ENCODE results near the gene ATF6B.

ATF6B gene

DNA sequence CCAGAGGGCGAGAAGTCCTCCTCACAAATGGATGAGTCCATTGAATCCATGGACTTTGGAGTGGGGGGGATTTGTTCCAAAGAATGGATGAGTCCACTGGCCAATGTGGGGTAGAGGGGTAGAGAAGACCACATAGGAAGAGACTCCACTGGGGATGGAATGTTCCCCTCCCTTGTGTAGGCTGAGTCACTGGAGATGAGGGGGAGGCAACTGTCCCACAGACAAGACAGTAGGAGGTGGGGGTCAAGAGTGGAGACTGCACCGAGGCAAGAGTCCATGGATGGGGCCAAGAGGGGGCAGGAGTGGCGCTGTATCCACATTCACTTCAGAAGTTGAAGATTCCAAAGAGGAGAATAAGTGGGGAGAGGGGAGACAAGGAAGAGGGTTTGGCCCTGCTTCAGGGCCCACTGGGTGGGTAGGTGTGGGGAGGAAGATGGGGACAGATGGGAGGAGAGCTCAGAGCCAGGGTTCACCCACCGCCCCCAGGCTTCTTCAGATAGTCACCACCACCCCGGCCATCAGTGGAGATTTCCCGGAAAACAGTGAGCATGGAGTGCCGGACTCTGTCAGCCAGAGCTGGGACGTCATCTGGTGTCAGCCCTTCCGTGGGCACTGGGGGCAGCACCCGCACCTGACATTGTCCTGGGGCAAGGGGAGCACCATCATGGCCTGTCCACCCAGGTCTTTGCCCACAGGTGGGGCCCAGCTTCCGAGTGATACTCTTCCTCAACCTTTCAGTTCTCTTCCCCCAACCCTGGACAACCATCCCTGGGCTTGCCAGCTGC is 41.0 kb upstream of the ATF6B start:
- no peak for FAIRE-seq
- no peak for DNase-seq (ENCODE audit: insufficient read length)
- TF ChIP-seq TAF1 (IDR thresholded peaks at IDR 0.05; ENCODE audit: borderline replicate concordance, low read depth, low read length) (no peak), POLR2AphosphoS5 (IDR thresholded peaks at IDR 0.05; ENCODE audit: low read depth, low read length) (no peak), POLR2A (IDR thresholded peaks at IDR 0.05; ENCODE audit: low read depth, low read length) (no peak)

DNA sequence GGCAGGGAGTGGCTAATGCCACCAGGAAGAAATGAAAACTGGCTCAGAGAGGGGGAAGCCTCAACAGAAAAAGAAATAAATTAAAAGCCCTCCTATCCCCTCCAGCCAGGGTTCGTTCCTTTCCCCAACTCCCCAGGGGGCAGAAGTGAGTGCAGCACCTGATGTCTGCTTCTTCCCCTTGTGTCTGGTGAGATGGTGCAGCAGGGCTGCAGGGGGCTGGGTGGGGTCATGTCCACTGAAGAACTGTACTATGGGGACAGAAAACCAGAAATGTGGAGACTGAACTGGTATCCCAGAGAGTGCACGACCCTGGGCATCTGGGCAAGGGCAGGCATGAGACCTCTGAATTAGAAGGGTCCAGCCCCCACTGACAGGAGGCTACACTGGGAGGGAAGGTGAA is 40.3 kb upstream of the ATF6B start:
- TF ChIP-seq POLR2AphosphoS5 (IDR thresholded peaks at IDR 0.05; ENCODE audit: low read depth, low read length) = no peak
- no peak for FAIRE-seq
- DNase-seq (ENCODE audit: insufficient read length) = no peak

DNA sequence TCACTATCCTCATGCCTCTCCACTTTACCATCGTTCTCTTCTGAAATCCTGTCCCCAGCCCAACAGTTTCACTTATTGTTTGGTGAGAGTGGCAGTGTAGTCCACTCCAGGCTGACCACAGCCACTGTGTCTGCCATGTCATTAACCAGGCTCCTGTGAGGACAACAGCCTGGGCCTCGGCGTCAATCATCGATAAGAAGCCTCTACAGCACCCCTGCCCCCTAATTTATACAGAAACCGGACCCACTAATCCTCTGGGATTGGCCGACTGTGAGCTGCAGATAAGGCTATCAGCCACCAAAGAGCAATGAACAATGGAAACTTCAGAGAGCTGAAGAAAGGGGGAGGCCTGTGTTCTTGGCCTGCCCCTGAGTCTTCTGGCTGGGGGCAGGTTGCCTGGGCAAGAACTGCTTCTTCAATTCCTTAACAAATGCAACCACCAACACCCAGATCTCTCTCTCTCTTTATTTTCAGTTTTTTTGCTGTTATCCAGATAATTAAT is 39.8 kb upstream of the ATF6B start:
- no peak for TF ChIP-seq POLR2A (IDR thresholded peaks at IDR 0.05; ENCODE audit: low read depth, low read length)
- TF ChIP-seq TAF1 (IDR thresholded peaks at IDR 0.05; ENCODE audit: borderline replicate concordance, low read depth, low read length) = no peak
- no peak for TF ChIP-seq POLR2AphosphoS5 (IDR thresholded peaks at IDR 0.05; ENCODE audit: low read depth, low read length)
- FAIRE-seq (no peak), DNase-seq (ENCODE audit: insufficient read length) (no peak)

DNA sequence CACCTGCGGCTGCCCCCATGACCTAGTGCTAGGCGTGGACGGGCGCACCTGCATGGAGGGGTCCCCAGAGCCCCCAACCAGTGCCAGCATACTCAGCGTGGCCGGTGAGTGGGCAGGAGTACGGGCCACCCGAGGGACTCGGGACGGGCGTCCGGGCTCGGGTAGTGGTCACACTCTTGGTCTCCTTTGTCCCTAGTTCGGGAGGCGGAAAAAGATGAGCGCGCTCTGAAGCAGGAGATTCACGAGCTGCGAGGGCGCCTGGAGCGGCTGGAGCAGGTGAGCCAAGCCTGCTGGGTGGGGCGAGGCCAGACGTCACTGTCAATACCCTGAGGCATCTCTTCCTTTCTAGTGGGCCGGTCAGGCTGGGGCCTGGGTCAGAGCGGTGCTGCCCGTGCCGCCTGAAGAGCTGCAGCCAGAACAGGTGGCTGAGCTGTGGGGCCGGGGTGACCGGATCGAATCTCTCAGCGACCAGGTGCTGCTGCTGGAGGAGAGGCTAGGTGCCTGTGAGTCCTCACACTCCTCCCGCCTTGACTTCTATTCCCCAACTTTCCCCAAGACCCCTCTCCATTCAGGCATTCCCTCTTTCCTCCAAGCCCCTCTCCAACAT is 39.2 kb upstream of the ATF6B start:
- TF ChIP-seq TAF1 (IDR thresholded peaks at IDR 0.05; ENCODE audit: borderline replicate concordance, low read depth, low read length) = no peak
- FAIRE-seq = no peak

DNA sequence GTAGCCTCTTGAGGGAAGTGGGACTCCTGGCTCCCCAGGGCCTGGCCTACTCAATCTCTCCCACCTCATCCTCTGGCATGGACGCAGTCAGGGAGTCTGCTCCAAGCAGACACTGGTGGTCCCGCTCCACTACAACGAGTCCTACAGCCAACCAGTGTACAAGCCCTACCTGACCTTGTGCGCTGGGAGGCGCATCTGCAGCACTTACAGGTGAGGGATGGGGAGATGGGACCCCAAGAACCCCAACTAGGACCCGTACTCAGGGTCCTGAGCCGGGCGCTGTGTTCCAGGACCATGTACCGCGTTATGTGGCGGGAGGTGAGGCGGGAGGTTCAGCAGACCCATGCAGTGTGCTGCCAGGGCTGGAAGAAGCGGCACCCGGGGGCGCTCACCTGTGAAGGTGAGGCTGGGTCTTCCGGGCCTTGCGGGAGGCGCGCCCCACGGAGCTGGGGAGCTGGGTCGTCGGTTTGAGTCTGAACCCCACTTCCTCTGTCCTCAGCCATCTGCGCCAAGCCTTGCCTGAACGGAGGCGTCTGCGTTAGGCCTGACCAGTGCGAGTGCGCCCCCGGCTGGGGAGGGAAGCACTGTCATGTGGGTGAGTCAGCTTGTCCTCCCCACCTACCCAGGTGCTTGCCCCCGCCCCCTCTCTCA is 38.5 kb upstream of the ATF6B start:
- TF ChIP-seq TAF1 (IDR thresholded peaks at IDR 0.05; ENCODE audit: borderline replicate concordance, low read depth, low read length) (no peak), POLR2AphosphoS5 (IDR thresholded peaks at IDR 0.05; ENCODE audit: low read depth, low read length) (no peak), POLR2A (IDR thresholded peaks at IDR 0.05; ENCODE audit: low read depth, low read length) (no peak)
- FAIRE-seq = no peak
- DNase-seq (ENCODE audit: insufficient read length) = no peak

More for the DNA sequence above, 39.2 kb upstream of the ATF6B start:
- no peak for DNase-seq (ENCODE audit: insufficient read length)

DNA sequence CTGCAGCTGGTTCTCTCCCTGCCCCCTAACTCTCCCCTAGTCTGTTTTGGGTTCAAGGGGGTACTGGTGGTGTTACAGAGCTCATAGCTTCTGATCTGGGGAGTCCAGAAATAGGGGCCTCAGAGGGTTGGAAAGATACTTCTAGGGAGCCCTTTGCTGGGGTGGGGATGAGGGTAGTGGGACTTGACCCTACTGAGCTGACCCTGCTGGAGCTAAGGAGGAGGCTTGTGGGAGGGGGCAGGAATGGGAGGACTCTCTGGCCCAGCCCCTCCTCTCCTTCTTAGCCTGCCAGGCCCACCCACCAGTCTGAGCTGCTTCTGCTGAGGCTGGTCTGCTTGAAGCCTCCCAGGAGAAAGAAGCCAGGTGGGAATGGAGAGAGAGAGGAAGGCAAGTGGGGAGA is 36.2 kb upstream of the ATF6B start, which contains the start of gene EGFL8:
Gene EGFL8 (plus strand): TSS at position 301 of the 400 bp plus-strand sequence. CDS start 1,571 bp downstream, outside the sequence.
- TF ChIP-seq POLR2AphosphoS5 (IDR thresholded peaks at IDR 0.05; ENCODE audit: low read depth, low read length) (no peak), POLR2A (IDR thresholded peaks at IDR 0.05; ENCODE audit: low read depth, low read length) (no peak), TAF1 (IDR thresholded peaks at IDR 0.05; ENCODE audit: borderline replicate concordance, low read depth, low read length) (no peak)
- FAIRE-seq (no peak), DNase-seq (ENCODE audit: insufficient read length) (no peak)

DNA sequence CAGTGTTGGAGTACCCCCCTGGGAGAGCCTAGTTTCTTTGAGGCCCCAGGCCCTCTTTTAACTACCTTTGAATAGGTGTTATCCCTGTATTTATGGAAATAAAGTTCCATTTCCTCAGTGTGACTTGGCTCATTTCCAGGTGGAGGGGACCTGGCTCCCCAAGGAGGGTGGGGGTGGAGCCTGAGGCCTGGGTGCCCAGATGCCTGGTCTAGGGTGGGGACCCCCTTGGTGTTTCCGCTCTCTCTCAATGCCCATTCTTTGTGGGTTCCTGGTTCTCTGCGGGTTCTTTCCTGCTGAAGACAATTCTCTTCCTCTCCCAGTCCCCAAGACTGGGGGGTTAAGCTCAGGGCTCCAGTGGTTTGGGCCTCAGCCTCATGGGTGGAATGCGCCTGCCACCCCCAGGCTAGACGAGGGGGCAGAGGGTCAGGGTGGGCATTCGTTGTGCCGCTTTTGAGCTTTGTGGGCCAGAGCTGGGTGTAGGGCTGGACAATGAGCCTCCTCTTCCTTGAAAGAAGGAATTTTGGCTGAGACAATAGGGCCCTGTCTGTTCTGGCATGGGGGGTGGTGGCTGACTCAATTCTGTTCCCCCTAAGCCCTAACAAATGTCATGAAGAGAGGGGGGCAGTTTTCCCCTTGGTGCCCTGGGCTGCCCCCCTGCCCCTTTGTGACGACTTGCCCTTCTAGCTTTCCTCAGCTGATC is 35.7 kb upstream of the ATF6B start:
- TF ChIP-seq POLR2AphosphoS5 (IDR thresholded peaks at IDR 0.05; ENCODE audit: low read depth, low read length) (no peak), POLR2A (IDR thresholded peaks at IDR 0.05; ENCODE audit: low read depth, low read length) (no peak), TAF1 (IDR thresholded peaks at IDR 0.05; ENCODE audit: borderline replicate concordance, low read depth, low read length) (no peak)
- FAIRE-seq (no peak), DNase-seq (ENCODE audit: insufficient read length) (no peak)

DNA sequence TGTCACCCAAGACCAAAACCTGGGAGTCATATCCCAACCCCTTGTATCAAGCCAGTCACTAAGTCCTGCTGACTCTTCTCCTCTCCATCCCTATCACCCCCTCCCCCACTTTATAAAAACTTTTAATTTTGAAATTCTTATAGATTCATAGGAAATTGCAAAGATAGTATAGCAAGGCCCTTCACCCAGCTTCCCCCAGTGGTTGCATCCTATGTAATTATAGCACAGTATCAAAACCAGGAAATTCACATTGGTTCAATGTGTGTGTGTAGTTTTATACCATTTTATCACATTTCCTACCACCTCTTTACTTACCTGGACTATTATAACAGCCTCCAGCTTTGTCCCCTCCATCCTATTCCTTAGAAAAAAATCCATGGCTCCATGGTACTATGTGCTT is 30.0 kb upstream of the ATF6B start:
- no peak for TF ChIP-seq TAF1 (IDR thresholded peaks at IDR 0.05; ENCODE audit: borderline replicate concordance, low read depth, low read length)
- TF ChIP-seq POLR2A (IDR thresholded peaks at IDR 0.05; ENCODE audit: low read depth, low read length) = no peak
- no peak for TF ChIP-seq POLR2AphosphoS5 (IDR thresholded peaks at IDR 0.05; ENCODE audit: low read depth, low read length)
- FAIRE-seq (no peak), DNase-seq (ENCODE audit: insufficient read length) (no peak)

DNA sequence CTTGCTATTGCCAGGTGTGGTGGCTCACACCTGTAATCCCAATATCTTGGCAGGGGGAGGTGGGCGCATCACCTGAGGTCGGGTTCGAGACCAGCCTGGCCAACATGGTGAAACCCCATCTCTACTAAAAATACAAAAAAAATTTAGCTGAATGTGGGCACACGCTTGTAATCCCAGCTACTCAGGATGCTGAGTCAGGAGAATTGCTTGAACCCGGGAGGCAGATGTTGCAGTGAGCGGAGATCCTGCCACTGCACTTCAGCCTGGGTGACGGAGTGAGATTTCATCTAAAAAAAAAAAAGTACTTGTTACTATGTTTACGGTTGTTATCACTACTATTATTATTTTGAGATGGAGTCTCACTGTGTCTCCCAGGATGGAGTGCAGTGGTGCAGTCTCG is 28.8 kb upstream of the ATF6B start:
- DNase-seq (ENCODE audit: insufficient read length) (no peak), FAIRE-seq (no peak)
- TF ChIP-seq POLR2AphosphoS5 (IDR thresholded peaks at IDR 0.05; ENCODE audit: low read depth, low read length) = no peak
- TF ChIP-seq TAF1 (IDR thresholded peaks at IDR 0.05; ENCODE audit: borderline replicate concordance, low read depth, low read length) = no peak
- no peak for TF ChIP-seq POLR2A (IDR thresholded peaks at IDR 0.05; ENCODE audit: low read depth, low read length)

DNA sequence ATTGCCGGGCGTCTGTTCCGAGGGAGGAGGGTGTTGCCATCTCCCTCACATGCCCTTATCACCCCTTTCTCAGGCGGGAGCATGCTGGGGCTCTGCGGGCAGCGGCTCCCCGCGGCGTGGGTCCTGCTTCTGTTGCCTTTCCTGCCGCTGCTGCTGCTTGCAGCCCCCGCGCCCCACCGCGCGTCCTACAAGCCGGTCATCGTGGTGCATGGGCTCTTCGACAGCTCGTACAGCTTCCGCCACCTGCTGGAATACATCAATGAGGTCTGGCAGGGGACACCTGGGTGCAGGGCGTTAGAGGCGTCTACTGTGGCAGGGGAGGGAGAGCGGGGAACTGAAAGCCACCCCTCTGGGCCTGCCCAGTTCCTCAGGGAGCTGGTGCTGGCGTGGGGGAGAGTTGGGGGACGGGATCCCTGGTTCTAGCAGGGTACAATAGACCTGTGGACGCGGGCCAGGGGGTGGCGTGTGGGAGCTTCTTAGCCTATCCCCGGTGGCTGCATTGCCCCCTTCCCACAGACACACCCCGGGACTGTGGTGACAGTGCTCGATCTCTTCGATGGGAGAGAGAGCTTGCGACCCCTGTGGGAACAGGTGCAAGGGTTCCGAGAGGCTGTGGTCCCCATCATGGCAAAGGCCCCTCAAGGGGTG is 26.6 kb upstream of the ATF6B start:
- peak; percentile 88 for FAIRE-seq
- TF ChIP-seq TAF1 (IDR thresholded peaks at IDR 0.05; ENCODE audit: borderline replicate concordance, low read depth, low read length) (no peak), POLR2A (IDR thresholded peaks at IDR 0.05; ENCODE audit: low read depth, low read length) (no peak), POLR2AphosphoS5 (IDR thresholded peaks at IDR 0.05; ENCODE audit: low read depth, low read length) (no peak)
- DNase-seq (ENCODE audit: insufficient read length) = peak; percentile 80

Data from GM12892 (cell line).